ENCODE data around the gene NF1.
A peak's percentile ranks its signal among the peaks of the same experiment; 100 is the strongest.
"Not testable (repeated sequence)": the region's sequence is repeated elsewhere in the genome, so short reads cannot be mapped to it uniquely, and the experiment has no call there.

NF1 gene

DNA sequence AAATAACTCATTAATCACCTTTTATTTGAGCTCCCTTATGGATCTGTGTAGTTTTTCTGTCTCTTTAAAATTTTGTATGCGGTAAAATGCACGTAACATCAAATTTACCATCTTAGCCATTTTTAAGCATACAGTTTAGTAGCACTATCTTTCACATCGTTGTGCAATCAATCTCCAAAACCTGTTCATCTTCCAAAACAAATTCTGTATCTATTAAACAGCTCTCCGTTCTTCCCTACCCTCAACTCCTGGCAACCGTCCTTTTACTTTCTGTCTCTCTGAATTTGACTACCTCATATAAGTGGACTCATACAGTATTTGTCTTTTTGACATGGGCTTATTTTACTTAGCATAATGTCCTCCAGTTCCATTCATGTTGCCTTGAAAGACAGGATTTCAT is 100.5 kb downstream of the NF1 start:
- H3K4me3 ChIP-seq (ENCODE audit: low read length), result no peak overlapping the region
- DNase-seq (ENCODE audit: low read depth), result peak; percentile 5
- TF ChIP-seq, protein P1, sequence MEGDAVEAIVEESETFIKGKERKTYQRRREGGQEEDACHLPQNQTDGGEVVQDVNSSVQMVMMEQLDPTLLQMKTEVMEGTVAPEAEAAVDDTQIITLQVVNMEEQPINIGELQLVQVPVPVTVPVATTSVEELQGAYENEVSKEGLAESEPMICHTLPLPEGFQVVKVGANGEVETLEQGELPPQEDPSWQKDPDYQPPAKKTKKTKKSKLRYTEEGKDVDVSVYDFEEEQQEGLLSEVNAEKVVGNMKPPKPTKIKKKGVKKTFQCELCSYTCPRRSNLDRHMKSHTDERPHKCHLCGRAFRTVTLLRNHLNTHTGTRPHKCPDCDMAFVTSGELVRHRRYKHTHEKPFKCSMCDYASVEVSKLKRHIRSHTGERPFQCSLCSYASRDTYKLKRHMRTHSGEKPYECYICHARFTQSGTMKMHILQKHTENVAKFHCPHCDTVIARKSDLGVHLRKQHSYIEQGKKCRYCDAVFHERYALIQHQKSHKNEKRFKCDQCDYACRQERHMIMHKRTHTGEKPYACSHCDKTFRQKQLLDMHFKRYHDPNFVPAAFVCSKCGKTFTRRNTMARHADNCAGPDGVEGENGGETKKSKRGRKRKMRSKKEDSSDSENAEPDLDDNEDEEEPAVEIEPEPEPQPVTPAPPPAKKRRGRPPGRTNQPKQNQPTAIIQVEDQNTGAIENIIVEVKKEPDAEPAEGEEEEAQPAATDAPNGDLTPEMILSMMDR (IDR thresholded peaks at IDR 0.05; ENCODE audit: insufficient read depth, low read depth, low read length, missing control alignments), result no peak

DNA sequence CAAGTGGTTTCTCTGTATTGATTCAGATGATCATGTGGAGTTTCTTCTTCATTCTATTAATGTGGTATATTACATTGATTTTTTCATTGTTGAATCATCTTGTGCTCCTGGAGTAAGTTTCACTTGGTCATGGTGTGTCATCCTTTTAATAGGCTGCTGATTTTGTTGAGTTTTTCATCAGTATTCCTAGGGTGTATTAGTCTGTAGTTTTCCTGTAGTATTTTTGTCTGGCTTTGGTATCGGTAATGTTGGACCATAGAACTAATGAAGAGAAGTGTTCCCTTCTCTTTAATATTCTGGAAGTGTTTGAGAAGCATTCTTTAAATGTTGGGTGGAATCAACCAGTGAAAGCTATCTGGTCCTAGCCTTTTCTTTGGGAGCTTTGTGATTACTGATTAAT is 103.2 kb downstream of the NF1 start:
- peak; percentile 18 for DNase-seq (ENCODE audit: low read depth)
- no peak overlapping the region for H3K4me3 ChIP-seq (ENCODE audit: low read length)
- TF ChIP-seq, protein P1 (IDR thresholded peaks at IDR 0.05; ENCODE audit: insufficient read depth, low read depth, low read length, missing control alignments), result no peak

DNA sequence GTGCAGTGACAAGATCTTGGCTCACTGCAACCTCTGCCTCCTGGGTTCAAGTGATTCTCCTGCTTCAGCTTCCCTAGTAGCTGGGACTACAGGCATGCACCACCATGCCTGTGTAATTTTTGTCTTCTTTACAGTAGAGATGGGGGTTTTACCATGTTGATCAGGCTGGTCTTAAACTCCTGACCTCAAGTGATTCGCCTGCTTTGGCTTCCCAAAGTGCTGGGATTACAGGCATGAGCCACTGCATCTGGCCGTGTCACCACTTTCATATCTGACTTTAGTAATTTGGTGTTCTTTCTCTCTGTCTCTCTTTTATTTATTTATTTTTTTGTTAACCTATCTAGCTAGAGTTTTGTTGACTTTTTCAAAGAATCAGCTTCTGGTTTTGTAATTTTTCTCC is 103.9 kb downstream of the NF1 start:
- not testable (repeated sequence) for H3K4me3 ChIP-seq (ENCODE audit: low read length)
- peak; percentile 30 for DNase-seq (ENCODE audit: low read depth)

DNA sequence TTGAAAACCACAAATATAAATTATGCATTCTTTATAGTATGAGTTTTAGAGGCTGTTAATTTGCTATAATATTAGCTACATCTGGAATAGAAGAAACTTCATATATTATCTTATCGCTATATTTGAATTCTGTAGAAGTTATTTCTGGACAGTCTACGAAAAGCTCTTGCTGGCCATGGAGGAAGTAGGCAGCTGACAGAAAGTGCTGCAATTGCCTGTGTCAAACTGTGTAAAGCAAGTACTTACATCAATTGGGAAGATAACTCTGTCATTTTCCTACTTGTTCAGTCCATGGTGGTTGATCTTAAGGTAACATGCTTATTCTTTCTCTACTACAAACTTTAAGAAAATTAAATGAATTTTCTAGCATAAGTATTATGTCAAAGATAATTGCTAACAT is 105.5 kb downstream of the NF1 start:
- H3K4me3 ChIP-seq (ENCODE audit: low read length), result no peak overlapping the region
- TF ChIP-seq, protein P1 (IDR thresholded peaks at IDR 0.05; ENCODE audit: insufficient read depth, low read depth, low read length, missing control alignments), result no peak
- no peak for DNase-seq (ENCODE audit: low read depth)

DNA sequence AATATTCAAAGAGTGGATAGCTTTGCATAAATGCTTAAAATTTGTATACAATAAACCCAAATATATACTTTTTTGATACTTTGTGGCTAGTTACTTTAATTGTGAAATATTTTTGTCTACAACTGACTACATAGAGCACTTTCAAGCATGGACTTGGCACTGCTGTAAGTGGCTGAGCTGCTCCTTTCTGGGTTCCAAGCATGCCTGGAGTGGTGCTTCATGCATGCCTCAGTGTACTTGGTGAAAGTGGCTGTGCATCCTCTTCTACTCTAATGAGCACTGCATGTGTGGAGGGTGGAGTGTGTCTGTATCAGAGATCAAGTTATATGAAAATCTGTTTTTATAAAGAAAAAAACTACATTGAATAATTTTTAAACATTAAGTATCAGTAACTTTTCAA is 108.2 kb downstream of the NF1 start:
- TF ChIP-seq, protein P1 (IDR thresholded peaks at IDR 0.05; ENCODE audit: insufficient read depth, low read depth, low read length, missing control alignments), result no peak
- H3K4me3 ChIP-seq (ENCODE audit: low read length), result no peak overlapping the region
- no peak for DNase-seq (ENCODE audit: low read depth)

DNA sequence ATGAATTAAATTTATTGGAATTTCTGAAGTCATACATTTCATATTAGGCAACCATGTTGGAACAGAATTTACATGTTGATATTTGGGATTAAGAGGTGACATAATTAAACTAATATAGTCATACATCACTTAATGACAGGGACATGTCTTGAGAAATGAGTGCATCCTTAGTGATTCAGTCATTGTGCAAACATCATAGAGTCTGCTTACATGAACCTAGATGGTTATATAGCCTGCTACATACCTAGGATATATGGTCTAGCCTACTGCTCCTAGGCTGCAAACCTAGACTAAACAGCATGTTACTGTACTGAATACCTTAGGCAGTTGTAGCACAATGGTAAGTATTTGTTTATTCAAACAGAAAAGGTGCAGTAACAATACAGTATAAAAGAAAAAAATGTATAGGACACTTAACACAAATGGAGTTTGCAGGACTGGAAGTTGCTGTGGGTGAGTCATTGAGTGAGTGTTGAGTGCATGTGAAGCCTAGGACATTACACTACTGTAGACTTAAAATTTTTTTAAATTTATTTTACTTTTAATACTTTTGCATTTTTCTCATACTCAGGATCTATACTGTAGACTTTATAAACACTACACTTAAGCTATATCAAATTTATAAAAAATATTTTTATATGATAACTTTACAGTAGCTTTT is 116.7 kb downstream of the NF1 start:
- peak; percentile 76 for DNase-seq (ENCODE audit: low read depth)
- no peak overlapping the region for H3K4me3 ChIP-seq (ENCODE audit: low read length)
- TF ChIP-seq, protein P1 (IDR thresholded peaks at IDR 0.05; ENCODE audit: insufficient read depth, low read depth, low read length, missing control alignments), result no peak

DNA sequence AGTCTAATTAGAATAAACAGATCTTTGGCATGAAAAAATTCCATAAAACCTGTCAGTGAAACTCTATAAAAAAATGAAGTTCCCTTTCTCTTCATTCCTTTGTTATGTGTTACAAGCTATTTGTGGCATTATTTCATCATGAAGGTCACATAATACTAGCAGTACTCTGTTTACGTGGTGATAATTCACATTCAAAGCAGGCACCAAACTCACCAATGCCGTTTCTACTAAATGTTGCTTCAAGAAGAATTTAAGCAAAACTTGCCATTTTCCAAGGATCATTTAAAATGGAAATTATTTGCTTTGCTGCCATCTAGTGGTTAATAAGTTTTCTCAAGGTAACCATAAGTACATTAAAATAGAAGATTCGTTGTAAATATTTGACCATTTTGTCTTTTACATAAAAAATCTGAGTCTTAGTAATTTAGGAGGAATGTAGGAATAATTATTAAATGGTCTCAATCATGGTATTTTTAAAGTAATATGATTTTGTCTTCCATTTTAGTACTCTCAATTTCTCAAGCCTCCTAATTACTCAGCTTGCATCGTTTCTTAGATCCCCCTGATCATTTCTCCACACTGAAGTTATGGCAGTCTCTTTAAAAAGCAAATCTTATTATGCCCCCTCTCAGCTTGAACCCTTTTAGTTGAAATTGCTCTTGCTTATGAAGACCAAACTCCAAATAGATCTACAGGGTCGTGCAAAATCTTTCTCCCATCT is 121.4 kb downstream of the NF1 start:
- DNase-seq (ENCODE audit: low read depth), result peak; percentile 54
- TF ChIP-seq, protein P1 (IDR thresholded peaks at IDR 0.05; ENCODE audit: insufficient read depth, low read depth, low read length, missing control alignments), result peak; percentile 24
- H3K4me3 ChIP-seq (ENCODE audit: low read length), result no peak overlapping the region

Measured in epithelial cell of esophagus (primary cell).